ENCODE measurements around the gene DLG2. TPM values are rescaled to one million over a fixed set of nuclear protein-coding genes. Genes with fewer than 3 reads are reported as not detected.

DLG2 gene
- total RNA-seq, 1 donor: 3.0 TPM

- no peak for TF ChIP-seq CTCF (IDR thresholded peaks at IDR 0.05; ENCODE audit: insufficient read depth, low read length)
These were observed 955.7 kb downstream of the DLG2 start for GRCh38 chr11:84671325-84671999.

GRCh38 chr11:84663731-84664130 is 963.4 kb downstream of the DLG2 start:
- no peak overlapping the region for H3K4me3 ChIP-seq (ENCODE audit: low read depth, low read length)
- DNase-seq (ENCODE audit: low read depth): no peak
- no peak for TF ChIP-seq CTCF (IDR thresholded peaks at IDR 0.05; ENCODE audit: insufficient read depth, low read length)

More at GRCh38 chr11:84671325-84671999, 955.7 kb downstream of the DLG2 start:
- H3K4me3 ChIP-seq (ENCODE audit: low read depth, low read length): no peak overlapping the region
- DNase-seq (ENCODE audit: low read depth): no peak

GRCh38 chr11:84660257-84660977 is 966.7 kb downstream of the DLG2 start:
- no peak overlapping the region for H3K4me3 ChIP-seq (ENCODE audit: low read depth, low read length)
- no peak for DNase-seq (ENCODE audit: low read depth)
- no peak for TF ChIP-seq CTCF (IDR thresholded peaks at IDR 0.05; ENCODE audit: insufficient read depth, low read length)

- no peak for TF ChIP-seq CTCF (IDR thresholded peaks at IDR 0.05; ENCODE audit: insufficient read depth, low read length)
- no peak for DNase-seq (ENCODE audit: low read depth)
- H3K4me3 ChIP-seq (ENCODE audit: low read depth, low read length): no peak overlapping the region
These were observed 971.4 kb downstream of the DLG2 start for GRCh38 chr11:84655712-84656111.

- no peak for TF ChIP-seq CTCF (IDR thresholded peaks at IDR 0.05; ENCODE audit: insufficient read depth, low read length)
- H3K4me3 ChIP-seq (ENCODE audit: low read depth, low read length): no peak overlapping the region
- no peak for DNase-seq (ENCODE audit: low read depth)
These were observed 978.7 kb downstream of the DLG2 start for GRCh38 chr11:84648471-84648870.

GRCh38 chr11:84645988-84646694 is 981.0 kb downstream of the DLG2 start:
- no peak for TF ChIP-seq CTCF (IDR thresholded peaks at IDR 0.05; ENCODE audit: insufficient read depth, low read length)
- no peak for DNase-seq (ENCODE audit: low read depth)
- no peak overlapping the region for H3K4me3 ChIP-seq (ENCODE audit: low read depth, low read length)
